HFFc6 (cell line): ENCODE measurements around the gene SEMA6D. TPM values are rescaled to one million over a fixed set of nuclear protein-coding genes. Genes with fewer than 3 reads are reported as not detected.

Experiments used
- DNase-seq: peaks from one replicate; pipeline ENCODE4 v3.0.0-alpha.2; 2018
- H3K27ac Mint-ChIP-seq: 2 replicates; pipeline ENCODE4 v1.8.0; 2020; ENCODE audit warnings: mild to moderate bottlenecking, mixed read lengths
- H3K27me3 Mint-ChIP-seq: 2 replicates; pipeline ENCODE4 v1.8.0; 2021; ENCODE audit warnings: mild to moderate bottlenecking, moderate library complexity, mixed read lengths; ENCODE audit not compliant: insufficient read depth
- H3K36me3 Mint-ChIP-seq: 2 replicates; pipeline ENCODE4 v1.8.0; 2021; ENCODE audit warnings: low read depth, mixed read lengths
- H3K4me1 Mint-ChIP-seq: 2 replicates; pipeline ENCODE4 v1.8.0; 2020; ENCODE audit warnings: low read depth, mixed read lengths
- H3K4me3 Mint-ChIP-seq: 2 replicates; pipeline ENCODE4 v1.8.0; 2020; ENCODE audit warnings: mild to moderate bottlenecking, moderate library complexity, mixed read lengths
- H3K9me3 Mint-ChIP-seq: 2 replicates; pipeline ENCODE4 v1.8.0; 2020; ENCODE audit warnings: mild to moderate bottlenecking, mixed read lengths
- CTCF ChIP-seq: fragments of 200-600 bp; sonication (generic); IDR thresholded peaks from 2 replicates; pipeline ENCODE4 v1.5.0; 2021; ENCODE audit warnings: antibody characterized with exemption, mild to moderate bottlenecking
- total RNA-seq, 6 experiments: library from RNA; stranded (reverse); fragmentation: NEBNext Ultra II Directional; extraction: Animal tissue kit (Norgen Biotek cat#: 25700); gene quantifications; 2 replicates in 1 of 6; 3 replicates in 5 of 6; pipeline ENCODE4 v1.2.3, GENCODE V29; 2021

SEMA6D gene
- total RNA-seq, 6 experiments from 2014 or later, result 1.4 to 2.8 (median 2.4) TPM

DNA sequence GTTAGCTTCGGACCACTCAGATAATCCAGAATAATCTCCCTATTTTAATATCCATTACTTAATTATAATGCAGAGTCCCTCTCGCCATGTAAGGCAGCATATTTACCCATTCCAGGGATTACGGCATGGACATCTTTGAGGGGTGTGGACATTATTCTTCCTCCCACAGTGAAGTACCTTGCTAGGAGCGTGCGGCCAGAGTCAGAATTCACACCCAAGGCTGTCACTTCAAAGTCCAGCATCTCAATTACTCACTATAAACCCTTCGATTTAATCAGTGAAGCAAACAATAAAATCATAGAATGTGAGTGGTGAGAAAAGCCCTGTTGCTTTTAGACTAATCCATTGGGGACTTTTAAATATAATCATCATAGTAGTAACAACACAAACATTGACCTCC, 11.6 kb downstream of the SEMA6D start:
- H3K27me3 Mint-ChIP-seq, result no peaks in the 10 kb centered on the region
- DNase-seq, result no peak
- H3K4me3 Mint-ChIP-seq, result no peak overlapping the region
- peaks cover 6% of the 10 kb centered on the region; the same call in 1 of the 2 replicates for H3K4me1 Mint-ChIP-seq
- H3K9me3 Mint-ChIP-seq, result no peaks in the 10 kb centered on the region
- TF ChIP-seq CTCF, result no peak
- H3K36me3 Mint-ChIP-seq, result no peaks in the 10 kb centered on the region
- no peak overlapping the region for H3K27ac Mint-ChIP-seq

- no peak overlapping the region for H3K27ac Mint-ChIP-seq
- no peak overlapping the region for H3K4me3 Mint-ChIP-seq
- H3K9me3 Mint-ChIP-seq, result no peaks in the 10 kb centered on the region
- peaks cover 3% of the 10 kb centered on the region; the same call in 1 of the 2 replicates for H3K4me1 Mint-ChIP-seq
- H3K36me3 Mint-ChIP-seq, result no peaks in the 10 kb centered on the region
- TF ChIP-seq CTCF, result no peak
- H3K27me3 Mint-ChIP-seq, result no peaks in the 10 kb centered on the region
- DNase-seq, result no peak
These were observed 13.9 kb downstream of the SEMA6D start for GRCh38 chr15:47731230-47731629.

- no peaks in the 10 kb centered on the region for H3K36me3 Mint-ChIP-seq
- H3K27ac Mint-ChIP-seq, result no peak overlapping the region
- no peaks in the 10 kb centered on the region; the same call in 1 of the 2 replicates for H3K4me1 Mint-ChIP-seq
- DNase-seq, result no peak
- no peak for TF ChIP-seq CTCF
- H3K9me3 Mint-ChIP-seq, result no peaks in the 10 kb centered on the region
- H3K27me3 Mint-ChIP-seq, result no peaks in the 10 kb centered on the region; the same call in 1 of the 2 replicates
- H3K4me3 Mint-ChIP-seq, result no peak overlapping the region
These were observed 14.9 kb downstream of the SEMA6D start for GRCh38 chr15:47732248-47732647.

GRCh38 chr15:47733085-47733484, 15.8 kb downstream of the SEMA6D start:
- no peak for DNase-seq
- Mint-ChIP-seq H3K27ac (no peak overlapping the region), H3K36me3 (no peaks in the 10 kb centered on the region), H3K27me3 (no peaks in the 10 kb centered on the region; the same call in 1 of the 2 replicates), H3K4me1 (no peaks in the 10 kb centered on the region), H3K4me3 (no peak overlapping the region), H3K9me3 (no peaks in the 10 kb centered on the region)
- no peak for TF ChIP-seq CTCF

- H3K9me3 Mint-ChIP-seq, result no peaks in the 10 kb centered on the region
- H3K36me3 Mint-ChIP-seq, result no peaks in the 10 kb centered on the region
- no peak overlapping the region for H3K27ac Mint-ChIP-seq
- TF ChIP-seq CTCF, result no peak
- H3K27me3 Mint-ChIP-seq, result peaks cover under 1% of the 10 kb centered on the region; the same call in 1 of the 2 replicates
- no peak for DNase-seq
- H3K4me1 Mint-ChIP-seq, result no peaks in the 10 kb centered on the region
- H3K4me3 Mint-ChIP-seq, result no peak overlapping the region
These were observed 19.0 kb downstream of the SEMA6D start for GRCh38 chr15:47736143-47736786.
